ENCODE measurements around the gene UBA6. TPM values are rescaled to one million over a fixed set of nuclear protein-coding genes. Genes with fewer than 3 reads are reported as not detected.

UBA6 gene
- total RNA-seq, 1 donor from 2014 or later: 20.5 TPM

Other genes with a start within 250 kb of the UBA6 start
- gene CENPC, start 155.7 kb downstream of the UBA6 start, total RNA-seq: 6.9 TPM
- not detected for gene STAP1, start 142.4 kb downstream of the UBA6 start, total RNA-seq
- gene GNRHR, start 53.2 kb upstream of the UBA6 start, total RNA-seq: not detected
- gene TMPRSS11D, start 182.8 kb upstream of the UBA6 start, total RNA-seq: not detected

Measured in Right ventricle myocardium superior (tissue), 1 donor.